Kidney (tissue), 14 donors: Measurements from ENCODE around the gene LCTL. TPM values are rescaled to one million over a fixed set of nuclear protein-coding genes. Genes with fewer than 3 reads are reported as not detected.
"Not testable (repeated sequence)": the region's sequence is repeated elsewhere in the genome, so short reads cannot be mapped to it uniquely, and the experiment has no call there.

Experiments used
- DNase-seq, 5 donors: peaks; one replicate each; pipeline ENCODE4 v3.0.0-alpha.2; 2013 to 2020
- FAIRE-seq: peaks from 2 replicates; lab custom pipeline; 2012; peaks lifted over from hg19 to GRCh38; lab: Jason Lieb, UNC
- H3K27ac ChIP-seq, 2 donors: one replicate each; pipeline ENCODE4 v1.7.0; 2013; ENCODE audit warnings: low read depth in 2 of 2, low read length in 2 of 2, inconsistent platforms in 1 of 2
- H3K27me3 ChIP-seq: one replicate; pipeline ENCODE4 v1.7.1; 2013; ENCODE audit warnings: low read length, inconsistent platforms; ENCODE audit not compliant: control insufficient read depth, insufficient read depth
- H3K36me3 ChIP-seq, 3 donors: one replicate each; pipeline versions ENCODE4 v1.7.0 to v1.7.1; 2013; ENCODE audit warnings: low read length in 3 of 3, control low read depth in 1 of 3, inconsistent platforms in 1 of 3; ENCODE audit not compliant: insufficient read depth in 3 of 3, control insufficient read depth in 2 of 3
- H3K4me1 ChIP-seq, 3 donors: one replicate each; pipeline versions ENCODE4 v1.7.0 to v1.7.1; 2013; ENCODE audit warnings: low read length in 3 of 3, inconsistent platforms in 1 of 3, low read depth in 1 of 3; ENCODE audit not compliant: control insufficient read depth in 2 of 3, insufficient read depth in 2 of 3
- H3K4me3 ChIP-seq, 3 donors: one replicate each; pipeline versions ENCODE4 v1.7.0 to v1.8.1; 2013; ENCODE audit warnings: low read length in 3 of 3, control low read depth in 1 of 3, inconsistent platforms in 1 of 3
- H3K9ac ChIP-seq, 3 donors: one replicate each; pipeline versions ENCODE4 v1.7.0 to v1.7.1; 2013; ENCODE audit warnings: low read length in 3 of 3, control low read depth in 1 of 3, inconsistent platforms in 1 of 3
- H3K9me3 ChIP-seq, 3 donors: one replicate each; pipeline versions ENCODE4 v1.7.0 to v1.7.1; 2013; ENCODE audit warnings: low read length in 3 of 3, control low read depth in 1 of 3, inconsistent platforms in 1 of 3; ENCODE audit not compliant: control insufficient read depth in 2 of 3, insufficient read depth in 1 of 3
- CTCF ChIP-seq: IDR thresholded peaks from 3 replicates; pipeline ENCODE4 v1.5.1; 2012; ENCODE audit warnings: mild to moderate bottlenecking, moderate library complexity, borderline replicate concordance; ENCODE audit not compliant: insufficient read depth; ENCODE audit errors: extremely low read depth
- intact Hi-C: fragments of 100-400 bp; cut with DNase I; formaldehyde crosslinking; loops from one replicate; pipeline ENCODE4 v1.11.1; 2022
- polyA plus RNA-seq: library from polyadenylated mRNA; stranded (reverse); fragments of 350-450 nt; fragmentation: Illumina TruSeq; extraction: RNeasy Lipid Tissue Mini Kit (QIAGEN cat#74804); gene quantifications from one replicate; pipeline ENCODE4 v1.2.3, GENCODE V29; 2014; ENCODE audit warnings: low read depth, low replicate concordance; ENCODE audit not compliant: insufficient read depth
- total RNA-seq: library from RNA; stranded (reverse); fragmentation: NEBNext Ultra II Directional; extraction: Animal tissue kit (Norgen Biotek cat#: 25700); gene quantifications from one replicate; pipeline ENCODE4 v1.2.1, GENCODE V29; 2021
- donor health status: control.
- donor health status: control.
- donor health status: control.
- donor health status: control.
- donor health status: control.
- donor health status: DM: yes; HTN: yes; CAD: no.
- donor health status: Normal renal cell carcinoma (clear cell type).

Gene LCTL
- total and polyA plus RNA-seq, 2 donors from 2014 or later, result not detected

- peak within 1 kb of the TSS; percentile 93 to 98 for H3K27ac ChIP-seq
- FAIRE-seq (no peak), DNase-seq (peak; percentile 79 to 94 (median 87))
- peak within 1 kb of the TSS; percentile 95 to 98 (median 97) for H3K4me3 ChIP-seq
- H3K9ac ChIP-seq, result peak within 1 kb of the TSS; percentile 95 to 96 (median 95)
- H3K27me3 ChIP-seq, result no peaks in the 10 kb centered on the region
- H3K36me3 ChIP-seq, result peaks cover 5 to 26% (median 23%) of the 10 kb centered on the region in 3 donors
- no peaks in the 10 kb centered on the region for H3K9me3 ChIP-seq
- no peak for TF ChIP-seq CTCF
- intact Hi-C loops, result no loop called here
- peaks cover 3 to 7% (median 5%) of the 10 kb centered on the region in 3 donors for H3K4me1 ChIP-seq
Observed at GRCh38 chr15:66504563-66505429, 61.0 kb downstream of the LCTL start, which contains the start of the genes RPL4 and ZWILCH. RPL4 (minus strand) TSS chr15:66504855; CDS start chr15:66504790, 65 bp downstream. ZWILCH (plus strand) TSS chr15:66505326; CDS start chr15:66505339, 13 bp downstream.

GRCh38 chr15:66503780-66504562 is 61.8 kb downstream of the LCTL start:
- DNase-seq (no peak), FAIRE-seq (no peak)
- peak overlapping the region; percentile 95 to 96 (median 95) for H3K9ac ChIP-seq
- intact Hi-C loops, result no loop called here
- no peaks in the 10 kb centered on the region for H3K9me3 ChIP-seq
- no peaks in the 10 kb centered on the region for H3K27me3 ChIP-seq
- TF ChIP-seq CTCF, result no peak
- peaks cover 6 to 34% (median 27%) of the 10 kb centered on the region in 3 donors for H3K36me3 ChIP-seq
- H3K4me1 ChIP-seq, result peaks cover 3 to 7% (median 5%) of the 10 kb centered on the region in 3 donors
- peak overlapping the region; percentile 93 to 98 for H3K27ac ChIP-seq
- H3K4me3 ChIP-seq, result peak overlapping the region; percentile 95 to 98 (median 97)

GRCh38 chr15:66503041-66503648 is 62.7 kb downstream of the LCTL start:
- H3K9me3 ChIP-seq, intact Hi-C loops, H3K27me3 ChIP-seq, DNase-seq, FAIRE-seq, H3K27ac ChIP-seq: not testable (repeated sequence)
- Histone ChIP-seq H3K4me1 (peaks cover 3 to 13% (median 6%) of the 10 kb centered on the region in 3 donors), H3K4me3 (peak overlapping the region; percentile 95 to 98 (median 97)), H3K9ac (peak overlapping the region; percentile 95 to 96 (median 95)), H3K36me3 (peaks cover 10 to 43% (median 31%) of the 10 kb centered on the region in 3 donors)
